Breast epithelium (tissue), 3 donors: ENCODE measurements around the gene FAM98B.

Experiments
- POLR2A ChIP-seq: fragments of 450-650 bp; IDR thresholded peaks from one replicate; pipeline ENCODE4 v1.6.1; 2016; ENCODE audit warnings: antibody characterized with exemption, mild to moderate bottlenecking, moderate library complexity
- POLR2AphosphoS5 ChIP-seq, 3 donors: sonication (generic); formaldehyde crosslinking; IDR thresholded peaks; one replicate each; pipeline ENCODE4 v1.6.1; 2017; ENCODE audit warnings: antibody characterized with exemption in 3 of 3
- TF ChIP-seq, protein P1 (sequence below), 3 donors: fragments of 450-650 bp; IDR thresholded peaks; one replicate each; pipeline ENCODE4 v1.5.1; 2016 to 2017; ENCODE audit warnings: antibody characterized with exemption in 3 of 3, mild to moderate bottlenecking in 3 of 3, moderate library complexity in 3 of 3

DNA sequence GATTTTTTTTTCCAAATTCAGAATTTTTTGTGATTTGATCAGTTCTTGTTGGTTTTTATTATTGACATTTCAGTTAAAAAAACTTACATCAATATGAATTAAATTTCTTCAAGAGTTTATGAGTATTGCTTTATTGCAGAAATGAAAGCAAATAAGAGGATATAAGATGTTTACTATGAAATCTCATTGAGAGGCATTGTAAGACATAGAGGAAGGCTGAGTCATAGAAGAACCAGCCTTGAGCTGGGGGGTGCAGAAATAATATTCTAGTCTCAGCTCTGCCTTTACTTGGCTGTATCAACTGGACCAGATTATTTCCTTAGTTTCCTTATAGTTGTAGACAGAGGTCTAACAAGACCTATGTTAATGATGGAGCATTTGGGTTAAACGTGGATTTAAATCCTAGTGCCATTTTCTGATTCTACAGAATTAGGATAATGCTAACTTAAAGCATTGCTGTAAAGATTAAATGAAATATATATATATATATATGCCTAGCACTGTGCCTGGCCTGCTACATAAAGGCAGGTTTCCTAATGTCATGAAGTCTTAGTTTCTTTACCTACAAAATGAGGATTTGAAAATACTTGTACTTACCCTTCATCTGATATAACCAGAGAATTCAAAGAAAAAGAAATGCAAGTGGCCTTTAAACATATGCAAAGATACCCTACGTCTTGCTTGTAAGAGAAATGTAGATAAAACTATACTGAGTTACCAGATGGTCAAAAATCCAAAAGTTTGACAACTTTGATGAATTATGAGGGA is 7.3 kb downstream of the FAM98B start:
- TF ChIP-seq, protein P1, sequence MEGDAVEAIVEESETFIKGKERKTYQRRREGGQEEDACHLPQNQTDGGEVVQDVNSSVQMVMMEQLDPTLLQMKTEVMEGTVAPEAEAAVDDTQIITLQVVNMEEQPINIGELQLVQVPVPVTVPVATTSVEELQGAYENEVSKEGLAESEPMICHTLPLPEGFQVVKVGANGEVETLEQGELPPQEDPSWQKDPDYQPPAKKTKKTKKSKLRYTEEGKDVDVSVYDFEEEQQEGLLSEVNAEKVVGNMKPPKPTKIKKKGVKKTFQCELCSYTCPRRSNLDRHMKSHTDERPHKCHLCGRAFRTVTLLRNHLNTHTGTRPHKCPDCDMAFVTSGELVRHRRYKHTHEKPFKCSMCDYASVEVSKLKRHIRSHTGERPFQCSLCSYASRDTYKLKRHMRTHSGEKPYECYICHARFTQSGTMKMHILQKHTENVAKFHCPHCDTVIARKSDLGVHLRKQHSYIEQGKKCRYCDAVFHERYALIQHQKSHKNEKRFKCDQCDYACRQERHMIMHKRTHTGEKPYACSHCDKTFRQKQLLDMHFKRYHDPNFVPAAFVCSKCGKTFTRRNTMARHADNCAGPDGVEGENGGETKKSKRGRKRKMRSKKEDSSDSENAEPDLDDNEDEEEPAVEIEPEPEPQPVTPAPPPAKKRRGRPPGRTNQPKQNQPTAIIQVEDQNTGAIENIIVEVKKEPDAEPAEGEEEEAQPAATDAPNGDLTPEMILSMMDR (IDR thresholded peaks at IDR 0.05), result no peak
- TF ChIP-seq POLR2A (no peak), POLR2AphosphoS5 (IDR thresholded peaks at IDR 0.05) (no peak)
